DLD1 (cell line): Measurements from ENCODE around the gene MSI2.

Experiments
- in situ Hi-C: cut with HindIII; loops from 2 replicates; pipeline ENCODE4 v1.10.0; 2017; ENCODE audit warnings: low sequenced_read_pairs

MSI2 gene

DNA sequence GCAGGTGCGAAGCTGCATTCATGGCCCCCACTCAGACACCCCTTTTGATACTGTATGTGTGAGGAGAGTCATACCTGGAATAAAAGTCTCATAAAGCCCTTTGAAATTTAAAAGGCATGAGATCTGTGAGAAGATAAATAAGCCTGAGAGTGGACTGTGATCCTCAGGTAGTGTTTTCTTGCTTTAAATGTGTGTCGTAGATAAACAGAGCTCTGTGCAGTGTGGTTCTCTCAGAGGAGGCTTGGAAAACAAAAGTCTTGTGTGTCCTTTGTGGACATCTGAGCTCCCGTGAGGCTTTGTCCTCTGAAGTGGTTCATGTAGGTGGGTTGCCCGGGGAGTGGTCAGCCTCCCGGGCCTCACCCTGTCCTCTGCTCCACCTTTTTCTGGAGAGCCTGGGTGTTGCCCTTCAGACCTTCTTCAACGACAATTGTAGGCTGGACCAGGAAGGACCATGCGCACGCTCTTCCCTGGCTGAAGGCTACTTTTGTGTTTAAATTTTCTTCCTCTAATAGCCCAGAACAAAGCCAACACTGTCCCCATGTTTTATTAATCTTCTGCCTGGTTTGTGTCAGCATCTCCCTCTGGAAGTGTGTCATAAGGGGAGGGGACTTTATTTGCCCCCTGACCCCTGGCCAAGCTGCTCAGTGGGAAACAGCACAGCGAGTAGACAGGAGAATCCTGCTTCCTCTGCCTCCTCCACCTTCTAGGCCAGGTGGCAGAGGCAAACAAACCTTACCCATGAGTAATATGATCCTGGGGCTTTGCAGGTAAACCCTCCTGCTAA lies 151.2 kb downstream of the MSI2 start:
- in situ Hi-C loops: no loop called here

DNA sequence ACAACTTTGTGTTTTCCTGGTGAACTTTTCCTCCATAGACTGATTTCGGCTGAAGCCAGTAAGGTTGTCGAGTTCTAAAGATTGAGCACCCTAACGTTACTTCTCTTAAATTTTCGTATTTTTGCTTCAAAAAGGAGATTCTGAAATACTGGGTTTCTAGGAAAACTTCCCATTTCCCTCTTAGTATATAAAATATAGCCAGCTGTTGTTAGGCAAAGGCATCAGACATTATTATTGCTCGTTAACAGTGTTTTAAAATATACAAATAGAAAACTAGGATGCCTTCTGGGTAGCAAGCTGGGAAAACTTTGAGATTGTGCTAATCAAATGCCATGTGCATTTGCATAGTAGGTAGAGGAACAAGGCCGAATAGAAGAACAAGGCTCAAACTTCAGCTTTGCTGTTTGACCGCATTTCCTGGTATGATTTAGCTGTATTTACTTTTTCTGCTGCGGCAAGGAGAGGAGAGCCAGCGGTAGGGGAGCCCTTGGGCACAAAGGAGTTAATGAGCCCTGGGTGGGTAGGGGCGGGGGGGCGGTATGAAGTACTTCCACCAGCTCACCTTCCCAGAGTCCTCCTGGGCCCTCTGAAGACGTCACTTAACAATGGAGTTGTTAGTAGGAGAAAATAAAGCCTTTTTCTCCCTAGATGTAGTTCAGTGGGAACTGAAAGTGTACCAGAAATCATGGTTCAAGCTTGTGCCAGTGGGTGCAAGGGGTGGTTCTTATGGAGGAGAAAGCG lies 151.9 kb downstream of the MSI2 start:
- in situ Hi-C loops: no loop called here

DNA sequence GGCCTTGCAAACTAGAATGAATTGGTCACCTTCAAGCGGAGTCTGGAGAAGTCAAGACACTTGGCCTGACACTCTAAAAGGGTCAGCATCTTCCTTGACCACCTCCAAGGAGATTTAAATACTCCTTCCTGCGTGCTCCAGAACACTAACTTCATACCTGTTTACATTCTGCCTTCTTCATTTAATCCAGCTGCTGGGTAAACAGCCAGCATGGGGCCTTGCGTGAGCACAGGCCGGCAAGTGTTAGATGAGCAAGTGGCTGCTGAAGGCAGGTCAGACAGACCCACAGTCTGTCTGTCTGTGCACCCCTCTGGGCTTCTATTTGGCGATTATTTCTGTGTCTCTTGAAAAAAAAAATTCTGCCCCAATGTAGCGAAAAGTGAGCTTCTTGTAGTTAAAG lies 153.8 kb downstream of the MSI2 start:
- in situ Hi-C loops: no loop called here

DNA sequence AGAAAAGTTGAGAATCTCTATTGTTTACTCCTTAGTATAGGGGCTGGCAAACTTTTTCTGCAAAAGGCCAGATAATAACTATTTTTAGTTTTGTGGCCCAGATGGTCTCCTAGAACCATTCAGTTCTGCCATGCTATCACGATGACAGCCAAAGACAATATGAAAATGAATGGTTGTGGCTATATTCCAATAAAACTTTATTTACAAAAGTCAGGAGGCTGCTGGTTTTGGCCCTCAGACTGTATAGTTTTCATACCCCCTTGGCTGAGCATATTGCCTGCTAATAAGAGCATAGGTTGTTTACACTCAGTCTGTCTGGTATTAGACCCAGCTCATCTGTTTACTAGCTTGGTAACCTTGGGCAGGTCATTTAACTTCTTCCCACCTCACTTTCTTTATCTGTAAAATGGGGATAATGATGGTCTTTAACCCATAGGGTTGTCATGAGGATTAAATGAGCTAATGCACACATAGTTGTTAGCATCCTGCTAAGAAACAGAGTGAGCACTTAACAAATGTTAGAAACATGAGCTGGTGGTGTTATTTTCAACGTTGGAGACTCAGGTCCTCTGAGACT lies 156.3 kb downstream of the MSI2 start:
- in situ Hi-C loops: no loop called here

DNA sequence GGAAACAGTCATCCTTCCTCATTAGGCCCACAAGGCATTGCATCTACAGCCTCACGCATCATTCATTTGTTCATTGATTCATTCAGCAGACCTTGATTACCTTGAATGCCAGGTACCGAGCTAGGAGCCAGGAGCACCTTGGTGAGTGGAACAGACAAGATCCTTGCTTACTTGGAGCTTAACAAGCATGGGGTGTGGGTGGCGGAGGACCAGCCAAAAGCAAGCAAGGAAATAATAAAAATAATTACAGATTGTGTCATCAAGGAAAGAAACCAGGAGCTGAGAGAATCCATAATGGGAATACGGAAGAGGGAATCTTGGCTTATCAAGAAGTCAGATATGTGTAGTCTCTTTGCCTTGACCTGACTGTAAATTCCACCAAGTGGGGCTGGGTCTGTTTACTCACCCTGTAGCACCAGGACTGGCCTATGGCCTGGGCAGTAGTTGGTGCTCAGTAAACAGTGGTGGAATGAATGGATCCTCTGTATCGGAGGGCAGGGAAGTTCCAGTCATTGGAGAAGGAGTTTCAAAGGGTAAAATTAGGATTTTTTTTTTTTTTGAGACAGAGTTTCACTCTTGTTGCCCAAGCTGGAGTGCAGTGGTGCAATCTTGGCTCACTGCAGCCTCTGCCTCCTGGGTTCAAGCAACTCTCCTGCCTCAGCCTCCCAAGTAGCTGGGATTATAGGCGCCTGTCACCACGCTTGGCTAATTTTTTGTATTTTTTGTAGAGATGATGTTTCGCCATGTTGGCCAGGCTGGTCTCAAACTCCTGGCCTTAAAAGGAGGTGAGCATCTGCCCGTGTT lies 157.7 kb downstream of the MSI2 start:
- in situ Hi-C loops: no loop called here

DNA sequence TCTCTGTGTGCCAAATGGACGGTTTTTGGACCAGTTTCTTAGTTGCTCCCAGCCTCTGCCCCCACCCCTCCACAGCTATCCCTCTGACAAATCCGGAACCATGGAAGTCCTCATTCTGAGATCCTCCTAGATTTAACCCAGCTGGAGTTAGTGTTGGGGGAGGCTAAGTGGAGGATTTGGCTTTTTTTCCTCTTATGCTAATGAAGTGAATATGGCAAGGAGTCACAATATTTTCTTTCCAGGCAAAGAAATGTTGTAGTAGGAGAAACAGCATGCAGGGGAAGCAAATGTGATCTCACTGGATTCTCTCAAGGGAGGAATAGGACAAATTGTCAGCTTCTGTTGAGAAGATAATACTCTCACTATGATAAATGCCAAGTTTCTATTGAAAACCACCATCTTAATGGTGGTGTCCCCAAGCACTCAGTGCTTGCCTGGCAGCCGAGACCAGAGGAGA lies 159.5 kb downstream of the MSI2 start:
- in situ Hi-C loops: no loop called here

DNA sequence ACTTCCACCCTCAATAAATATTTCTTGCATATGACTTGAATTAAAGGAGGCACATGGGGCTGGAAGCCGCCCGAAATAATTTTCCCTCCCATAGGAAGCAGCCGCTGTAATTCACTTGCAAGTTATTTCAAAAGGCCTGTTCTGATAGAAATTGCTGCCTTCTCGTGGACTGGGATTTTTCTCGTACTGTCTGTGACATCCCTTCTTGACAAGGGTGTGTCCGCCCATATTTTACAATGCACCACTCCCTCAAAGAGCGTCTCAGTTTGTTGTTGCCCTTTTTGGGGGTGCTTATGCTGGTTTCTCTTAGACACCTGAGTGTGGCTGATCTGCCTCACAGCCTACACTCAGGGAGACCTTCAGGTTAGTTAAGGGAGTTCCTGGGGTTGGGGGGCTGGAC lies 160.0 kb downstream of the MSI2 start:
- in situ Hi-C loops: no loop called here

DNA sequence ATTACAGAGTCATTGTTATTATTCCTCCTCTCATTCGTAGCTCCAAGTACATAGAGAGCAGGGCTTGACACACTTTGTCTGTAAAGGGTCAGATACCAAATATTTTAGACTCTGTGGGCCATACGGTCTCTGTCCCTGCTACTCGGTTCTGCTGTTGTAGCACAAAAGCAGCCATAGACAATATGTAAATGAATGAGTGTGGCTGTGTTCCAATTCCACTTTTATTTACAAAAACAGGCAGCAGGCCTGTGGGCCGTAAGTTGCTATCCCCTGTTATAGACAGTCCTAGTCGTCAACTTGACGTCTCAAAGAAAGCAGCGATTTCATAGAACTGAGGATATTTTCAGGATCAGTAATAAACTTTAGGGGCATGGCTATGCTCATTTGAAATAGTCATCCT lies 161.6 kb downstream of the MSI2 start:
- in situ Hi-C loops: no loop called here

DNA sequence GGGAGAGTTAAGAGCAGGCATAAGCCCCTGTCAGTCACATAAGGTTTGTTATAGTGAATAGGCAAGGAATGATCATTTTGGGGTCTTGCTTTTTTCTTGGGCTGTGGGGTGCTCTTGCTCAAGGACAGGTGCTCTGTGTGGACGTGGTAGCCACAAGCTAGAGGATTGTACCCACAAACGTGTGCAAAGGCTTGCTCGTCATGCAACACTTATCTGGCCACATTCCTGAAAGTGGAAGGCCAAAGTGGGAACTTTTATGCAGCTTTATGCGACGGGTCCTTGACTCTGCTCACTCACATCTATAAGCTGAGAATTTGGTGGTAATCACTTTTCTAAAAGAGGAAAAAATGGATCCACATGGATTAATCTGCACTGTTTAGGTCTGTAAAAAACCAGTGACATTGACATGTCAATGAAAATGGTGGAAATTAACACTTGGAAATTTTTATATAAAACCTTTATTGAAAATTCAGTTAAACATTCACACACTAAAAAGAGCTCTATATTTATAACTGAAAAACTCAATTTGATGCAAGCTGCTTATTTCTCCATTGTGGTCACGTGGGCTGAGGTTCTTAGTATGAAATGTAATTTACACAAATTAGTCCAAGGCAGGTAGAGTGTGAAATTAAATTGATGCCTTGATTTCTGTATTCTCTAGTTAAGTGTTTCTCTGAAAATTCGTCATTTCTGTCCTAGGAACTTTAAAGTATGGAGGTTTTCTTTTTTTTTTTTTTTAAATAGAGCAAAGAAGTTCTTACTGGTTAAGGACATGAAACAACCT lies 162.3 kb downstream of the MSI2 start:
- in situ Hi-C loops: no loop called here

DNA sequence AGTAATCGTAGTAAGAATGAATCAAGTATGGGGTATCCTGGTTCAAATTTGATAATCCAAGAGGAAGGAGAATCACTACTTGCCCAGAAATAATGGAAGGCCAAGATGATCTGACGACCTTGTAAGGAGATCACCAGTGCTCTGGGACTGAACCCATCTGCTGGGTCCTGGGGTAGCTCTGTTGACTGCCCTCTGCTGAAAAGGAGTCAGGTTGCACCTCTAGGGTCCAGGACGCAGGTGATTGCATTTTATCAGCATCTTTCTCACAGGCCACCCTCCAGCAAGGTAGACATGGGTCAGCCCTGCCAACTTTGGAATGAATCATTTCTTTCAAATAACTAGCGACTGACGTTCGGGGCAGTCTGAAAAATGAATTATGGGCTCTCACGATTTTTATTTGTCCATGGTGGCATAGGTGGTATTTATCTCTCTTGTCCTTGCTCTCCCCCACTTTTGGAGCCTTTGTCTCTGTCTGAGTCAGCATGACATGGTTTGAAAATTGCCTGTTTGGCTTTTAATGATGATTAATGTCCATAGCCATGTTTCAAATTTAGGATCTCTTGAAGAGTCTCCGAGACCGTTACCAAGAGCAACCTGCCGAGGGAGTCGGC lies 163.7 kb downstream of the MSI2 start:
- in situ Hi-C loops: no loop called here

DNA sequence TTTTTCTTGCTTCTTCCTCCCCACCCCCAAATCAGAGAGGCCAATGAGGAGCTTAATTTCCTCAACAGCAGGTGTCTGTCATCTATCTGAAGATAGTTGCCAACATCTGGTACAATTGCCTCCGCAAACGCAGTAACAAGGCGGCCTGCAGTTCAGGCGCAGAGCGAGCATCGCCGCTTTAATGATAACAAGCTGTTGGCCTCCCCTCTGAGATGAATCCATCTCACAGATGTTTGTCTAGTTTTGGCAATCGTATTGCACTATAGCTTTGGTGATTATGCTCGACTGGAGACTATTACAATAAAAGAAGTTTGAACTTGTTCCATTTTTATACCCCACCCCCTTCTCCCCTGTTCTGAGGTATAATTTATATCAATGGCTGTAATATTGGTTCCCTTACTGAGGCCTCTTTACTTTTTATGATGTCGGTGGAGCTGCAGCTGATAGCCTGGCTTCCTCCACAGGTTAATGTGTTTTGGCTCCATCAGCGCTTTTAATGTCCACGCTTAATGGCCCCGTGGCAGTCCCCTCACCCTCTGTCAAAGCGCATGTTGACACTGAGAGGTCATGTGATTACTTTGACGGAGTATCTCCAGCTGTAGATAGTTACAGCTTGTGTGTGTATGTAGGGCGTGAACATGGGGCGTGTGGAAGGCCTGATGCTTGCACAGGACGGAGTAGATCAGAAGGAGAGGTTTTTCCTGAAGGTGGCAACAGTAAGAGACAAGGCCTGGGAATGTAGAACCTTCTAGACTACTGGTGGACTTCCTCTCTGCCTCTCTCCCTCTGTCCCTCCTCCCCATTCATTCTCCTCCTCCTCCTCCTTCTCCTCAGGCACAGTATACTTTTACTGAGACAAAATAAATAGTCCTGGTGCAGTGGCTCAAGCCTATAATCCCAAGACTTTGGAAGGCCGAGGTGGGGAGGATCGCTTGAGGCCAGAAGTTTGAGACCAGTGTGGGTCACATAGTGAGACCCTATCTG lies 164.7 kb downstream of the MSI2 start:
- in situ Hi-C loops: no loop called here

DNA sequence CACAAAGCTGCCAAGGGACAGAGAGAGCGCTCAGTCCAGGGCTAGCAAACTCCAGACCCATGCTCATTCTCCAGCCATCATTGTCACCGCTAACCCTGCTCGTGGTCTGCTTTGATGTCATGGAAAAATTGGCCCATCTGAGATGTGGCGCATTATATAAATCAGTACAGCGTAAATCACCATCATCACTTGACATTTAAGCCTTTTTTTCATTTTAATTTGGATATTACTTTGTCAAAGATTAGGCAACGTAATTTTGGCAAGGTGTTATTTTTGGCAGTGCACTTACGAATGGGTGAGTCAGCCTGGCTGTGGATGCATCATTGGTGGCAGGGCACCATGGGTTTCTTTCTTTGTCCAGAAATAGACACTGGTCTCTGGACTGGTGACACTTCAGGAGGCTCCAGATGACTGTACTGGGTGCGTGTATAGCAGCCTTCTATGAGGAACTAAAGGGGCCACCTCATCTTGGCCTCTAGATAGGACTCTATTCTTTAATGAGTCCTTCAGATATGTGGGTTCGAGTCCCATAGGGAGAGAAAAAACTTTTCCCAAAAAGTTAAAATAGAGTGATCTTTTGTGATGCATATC lies 166.3 kb downstream of the MSI2 start:
- in situ Hi-C loops: no loop called here

DNA sequence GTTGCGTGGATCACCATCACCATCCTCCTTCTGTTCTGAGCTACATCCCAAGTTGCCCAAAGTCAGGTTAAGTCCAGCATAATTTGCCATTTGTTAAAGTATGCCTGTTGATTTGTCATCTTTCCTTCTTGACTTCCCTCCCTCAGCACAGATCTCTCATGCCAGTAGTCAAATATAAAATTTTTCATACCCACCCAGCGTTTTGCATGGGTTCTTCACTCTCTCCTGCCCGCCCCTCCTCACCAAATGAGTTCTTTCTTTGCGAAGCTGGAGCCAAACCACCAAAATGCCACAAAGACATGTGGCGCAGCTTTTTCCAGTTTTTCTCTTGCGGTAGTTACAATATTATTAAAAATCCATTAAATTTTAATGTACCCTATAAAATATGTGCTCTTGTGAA lies 167.2 kb downstream of the MSI2 start:
- in situ Hi-C loops: no loop called here

DNA sequence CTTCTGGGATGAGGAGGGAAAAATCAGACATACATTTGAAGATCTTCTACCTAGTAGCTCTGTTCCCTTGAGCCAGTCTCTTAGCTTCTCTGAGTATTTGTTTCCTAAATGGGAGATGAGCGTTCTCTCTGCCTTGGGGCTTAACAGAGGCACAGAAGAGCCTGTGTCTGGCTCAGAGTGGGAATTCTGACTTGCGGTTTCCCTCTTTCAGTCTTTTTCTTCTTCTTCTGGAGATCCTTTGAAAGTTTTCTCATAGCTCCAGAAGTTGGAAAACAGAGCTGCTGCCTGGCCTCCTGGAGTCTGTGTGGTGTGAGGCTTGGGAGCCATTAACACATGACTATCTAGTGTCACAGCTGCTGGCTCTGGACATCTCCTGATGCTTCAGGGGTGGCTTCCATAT lies 167.9 kb downstream of the MSI2 start:
- in situ Hi-C loops: no loop called here

DNA sequence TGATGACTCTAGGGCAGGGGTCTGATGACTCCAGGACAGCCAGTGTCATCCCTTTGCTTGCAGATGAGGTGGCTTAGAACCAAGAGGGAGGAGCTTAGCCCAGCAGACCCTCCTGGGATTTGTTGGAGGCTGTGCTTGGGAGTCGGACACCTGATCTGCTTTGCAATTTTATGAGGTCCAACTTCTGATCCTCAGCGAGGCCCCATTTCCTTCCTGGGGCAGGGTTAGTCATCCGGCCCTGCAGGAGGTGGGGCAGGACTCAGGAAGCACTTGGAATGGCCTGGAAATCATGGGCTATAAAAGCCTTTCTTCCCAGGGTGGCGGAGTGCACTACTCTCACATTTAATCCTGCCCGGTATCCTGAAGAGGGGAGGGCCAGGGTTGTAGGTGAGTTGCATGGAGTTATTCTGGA lies 168.5 kb downstream of the MSI2 start:
- in situ Hi-C loops: no loop called here

DNA sequence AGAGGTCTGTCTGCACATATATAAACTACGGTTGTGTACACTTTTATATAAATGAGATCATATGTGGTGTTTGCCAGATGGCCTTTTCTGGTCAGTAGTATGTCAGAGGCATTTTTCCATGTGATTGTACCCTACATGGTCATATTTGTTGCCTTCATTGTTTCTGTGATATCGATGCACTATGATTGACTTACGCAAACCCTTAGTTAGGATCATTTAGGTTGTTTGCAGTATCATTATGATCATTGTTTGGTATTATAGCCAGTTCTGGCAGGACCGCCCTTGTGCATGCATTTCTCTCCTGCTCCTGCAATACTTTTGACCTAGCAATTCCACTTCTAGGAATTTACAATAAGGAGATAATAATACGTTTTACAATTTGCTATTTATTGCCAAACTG lies 169.1 kb downstream of the MSI2 start:
- in situ Hi-C loops: no loop called here

DNA sequence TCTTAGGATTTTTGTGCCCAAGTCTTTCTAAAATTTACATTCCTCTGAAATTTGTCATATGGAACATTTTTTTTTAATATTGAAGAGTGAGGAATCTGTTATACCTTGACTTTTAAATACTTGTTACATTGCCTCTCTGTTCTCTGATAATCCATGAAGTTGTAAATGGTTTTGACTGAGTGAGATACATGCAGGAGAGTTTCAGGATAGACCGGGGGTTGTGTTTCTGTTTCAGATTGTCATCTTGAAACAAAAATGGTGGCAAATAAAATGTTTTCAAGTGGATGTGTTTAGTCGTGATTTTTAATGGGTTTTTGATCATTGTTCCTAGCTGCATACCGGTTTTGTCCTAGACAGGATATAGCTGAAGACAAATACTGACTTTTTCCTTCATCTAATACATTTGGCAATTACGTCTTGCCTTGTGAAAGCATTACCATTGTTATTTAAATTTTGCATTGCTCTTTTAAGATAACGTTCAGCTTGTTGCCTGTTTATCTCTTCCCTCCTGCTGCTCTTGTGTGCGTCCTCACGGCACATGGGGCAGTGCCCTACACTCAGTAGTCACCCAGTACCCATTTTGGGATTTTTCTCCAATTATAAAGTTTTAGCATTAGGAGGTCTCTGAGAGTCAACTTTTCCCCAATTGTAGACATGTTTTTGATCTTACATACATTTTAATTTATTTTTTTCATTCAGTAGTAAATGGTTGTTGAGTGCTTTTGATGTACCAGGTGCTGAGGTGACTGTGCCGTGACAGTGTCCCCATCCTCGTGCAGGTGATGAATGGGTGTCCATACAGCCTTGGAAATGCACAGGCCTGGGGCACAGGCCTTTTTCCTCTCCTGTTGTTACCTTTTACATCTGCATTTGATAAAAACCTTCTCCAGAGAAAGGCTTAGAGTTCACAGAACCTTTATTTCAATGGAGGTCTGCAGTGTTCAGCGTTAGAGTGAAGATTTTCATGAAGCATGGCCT lies 169.9 kb downstream of the MSI2 start:
- in situ Hi-C loops: no loop called here
